HEK293T (cell line): ENCODE data around the gene F2R.

Experiments used
- CTCF ChIA-PET: fragments of 350-600 bp; formaldehyde crosslinking; extraction: SDS; loops from one replicate; lab custom pipeline; 2021; ENCODE audit warnings: antibody characterized with exemption, inconsistent platforms; lab: Yijun Ruan, JAX
- POLR2A ChIA-PET: fragments of 350-600 bp; formaldehyde crosslinking; extraction: SDS; loops from one replicate; lab custom pipeline; 2020; ENCODE audit warnings: antibody characterized with exemption, inconsistent platforms; lab: Yijun Ruan, JAX
- DNase-seq: peaks from one replicate; pipeline ENCODE4 v3.0.0; 2012; ENCODE audit warnings: mixed read lengths; ENCODE audit errors: extremely low spot score
- ARNT ChIP-seq: fragments of 450-650 bp; IDR thresholded peaks from 2 replicates; pipeline ENCODE4 v1.6.1; 2017; ENCODE audit warnings: mild to moderate bottlenecking
- BHLHE40 ChIP-seq: fragments of 450-650 bp; IDR thresholded peaks from 2 replicates; pipeline ENCODE4 v1.6.1; 2016; ENCODE audit warnings: mild to moderate bottlenecking, moderate library complexity, borderline replicate concordance
- CTBP1 ChIP-seq: fragments of 450-650 bp; IDR thresholded peaks from 2 replicates; pipeline ENCODE4 v1.6.1; 2016; ENCODE audit warnings: borderline replicate concordance
- ELF4 ChIP-seq: fragments of 450-650 bp; IDR thresholded peaks from 2 replicates; pipeline ENCODE4 v1.6.1; 2017; ENCODE audit warnings: antibody characterized with exemption
- FOXA1 ChIP-seq: fragments of 450-650 bp; IDR thresholded peaks from 2 replicates; pipeline ENCODE4 v1.6.1; 2016; ENCODE audit warnings: mild to moderate bottlenecking
- FOXK2 ChIP-seq: fragments of 450-650 bp; IDR thresholded peaks from 2 replicates; pipeline ENCODE4 v1.6.1; 2016; ENCODE audit warnings: mild to moderate bottlenecking
- FOXM1 ChIP-seq: fragments of 450-650 bp; IDR thresholded peaks from 2 replicates; pipeline ENCODE4 v1.6.1; 2017; ENCODE audit warnings: mild to moderate bottlenecking, borderline replicate concordance
- HDGF ChIP-seq: fragments of 450-650 bp; IDR thresholded peaks from 2 replicates; pipeline ENCODE4 v1.6.1; 2017; ENCODE audit warnings: antibody characterized with exemption, borderline replicate concordance
- L3MBTL2 ChIP-seq: fragments of 450-650 bp; conservative IDR thresholded peaks from 2 replicates; pipeline ENCODE4 v1.6.1; 2016; ENCODE audit warnings: mild to moderate bottlenecking
- LEF1 ChIP-seq: fragments of 450-650 bp; IDR thresholded peaks from 2 replicates; pipeline ENCODE4 v1.6.1; 2017; ENCODE audit warnings: mild to moderate bottlenecking, borderline replicate concordance
- NFRKB ChIP-seq: fragments of 450-650 bp; IDR thresholded peaks from 2 replicates; pipeline ENCODE4 v1.6.1; 2016; ENCODE audit warnings: mild to moderate bottlenecking, moderate library complexity
- PKNOX1 ChIP-seq: fragments of 450-650 bp; IDR thresholded peaks from 2 replicates; pipeline ENCODE4 v1.6.1; 2016
- SP1 ChIP-seq: fragments of 450-650 bp; IDR thresholded peaks from 2 replicates; pipeline ENCODE4 v1.6.1; 2017
- SUZ12 ChIP-seq: fragments of 450-650 bp; IDR thresholded peaks from 2 replicates; pipeline ENCODE4 v1.6.1; 2016; ENCODE audit warnings: mild to moderate bottlenecking
- TARDBP ChIP-seq: fragments of 450-650 bp; IDR thresholded peaks from 2 replicates; pipeline ENCODE4 v1.6.1; 2016
- ZNF384 ChIP-seq: fragments of 450-650 bp; IDR thresholded peaks from 2 replicates; pipeline ENCODE4 v1.6.1; 2016

The F2R gene

GRCh38 chr5:76704131-76704663 is 11.7 kb upstream of the F2R start:
- POLR2A ChIA-PET = interaction anchor here (1.0 kb wide), 1 partner anchor 13 kb away, joined by 3 read pairs; no protein-coding TSS in a partner anchor
- no peak for DNase-seq
- CTCF ChIA-PET = interaction anchor here (0.8 kb wide), 1 partner anchor 71 kb away, joined by 3 read pairs; no protein-coding TSS in a partner anchor
- no peak for TF ChIP-seq NFRKB
- no peak for TF ChIP-seq FOXK2
- TF ChIP-seq ZNF384 = no peak
- no peak for TF ChIP-seq ARNT
- TF ChIP-seq SP1 = no peak
- no peak for TF ChIP-seq BHLHE40
- TF ChIP-seq PKNOX1 = no peak
- no peak for TF ChIP-seq FOXM1
- no peak for TF ChIP-seq CTBP1

GRCh38 chr5:76705574-76705973 is 10.4 kb upstream of the F2R start:
- TF ChIP-seq ZNF384 = no peak
- no peak for TF ChIP-seq ARNT
- TF ChIP-seq FOXM1 = no peak
- TF ChIP-seq ELF4 = no peak
- TF ChIP-seq SP1 = no peak
- TF ChIP-seq SUZ12 = no peak
- TF ChIP-seq FOXK2 = no peak
- TF ChIP-seq TARDBP = no peak
- TF ChIP-seq BHLHE40 = no peak
- no peak for TF ChIP-seq CTBP1
- TF ChIP-seq NFRKB = no peak
- POLR2A ChIA-PET = no interaction called here

GRCh38 chr5:76709762-76710161 is 6.2 kb upstream of the F2R start:
- TF ChIP-seq FOXA1 = no peak
- TF ChIP-seq HDGF = no peak
- TF ChIP-seq NFRKB = no peak
- no peak for TF ChIP-seq ZNF384
- no peak for TF ChIP-seq ELF4
- no peak for TF ChIP-seq BHLHE40
- no peak for DNase-seq
- CTCF ChIA-PET = no interaction called here
- POLR2A ChIA-PET = no interaction called here

More at GRCh38 chr5:76705574-76705973, 10.4 kb upstream of the F2R start:
- no peak for DNase-seq
- CTCF ChIA-PET = no interaction called here

GRCh38 chr5:76710991-76711390 is 4.9 kb upstream of the F2R start:
- TF ChIP-seq FOXK2 = no peak
- TF ChIP-seq PKNOX1 = no peak
- TF ChIP-seq ARNT = no peak
- TF ChIP-seq ELF4 = no peak
- TF ChIP-seq ZNF384 = no peak
- no peak for TF ChIP-seq SUZ12
- no peak for TF ChIP-seq HDGF
- no peak for TF ChIP-seq L3MBTL2
- no peak for TF ChIP-seq FOXA1
- no peak for TF ChIP-seq CTBP1
- TF ChIP-seq FOXM1 = no peak
- TF ChIP-seq SP1 = no peak
- TF ChIP-seq LEF1 = no peak
- no peak for TF ChIP-seq NFRKB
- no peak for TF ChIP-seq BHLHE40
- TF ChIP-seq TARDBP = no peak
- ChIA-PET CTCF (no interaction called here), POLR2A (no interaction called here)
- DNase-seq = no peak

- no peak for DNase-seq
- ChIA-PET CTCF (interaction anchor here (1.0 to 1.2 kb wide), 3 partner anchors 8 to 60 kb away, joined by 3 to 5 read pairs (median 3); no protein-coding TSS in a partner anchor), POLR2A (no interaction called here)
- TF ChIP-seq CTBP1 = no peak
- TF ChIP-seq FOXA1 = no peak
Observed at GRCh38 chr5:76714751-76715485, 1.0 kb upstream of the F2R start.

- ChIA-PET CTCF (interaction anchor here (1.0 kb wide), 2 partner anchors 8 to 59 kb away, joined by 3 read pairs; no protein-coding TSS in a partner anchor), POLR2A (no interaction called here)
- DNase-seq = no peak
- 0 out of 2 replicates have a peak, but pooled peaks have one; percentile 43 for TF ChIP-seq L3MBTL2
- TF ChIP-seq NFRKB = no peak
Observed at GRCh38 chr5:76715486-76715735, 515 bp upstream of the F2R start.

GRCh38 chr5:76716456-76717157 is 681 bp downstream of the F2R start:
- no peak for TF ChIP-seq FOXK2
- peak; percentile 52 for TF ChIP-seq L3MBTL2
- POLR2A ChIA-PET = interaction anchor here (1.2 kb wide), 2 partner anchors 12 to 26 kb away, joined by 3 to 4 read pairs; no protein-coding TSS in a partner anchor
- DNase-seq = peak; percentile 27
- CTCF ChIA-PET = interaction anchor here (0.6 to 1.3 kb wide), 2 partner anchors 13 to 58 kb away, joined by 3 to 5 read pairs; no protein-coding TSS in a partner anchor
